HEK293 (cell line): Measurements from ENCODE around the gene TTC33.

Source experiments
- MEIS1 ChIP-seq: sonication (generic); formaldehyde crosslinking; IDR thresholded peaks from 2 replicates; pipeline ENCODE4 v1.8.1; 2022; ENCODE audit warnings: missing genetic modification reagents, mild to moderate bottlenecking, borderline replicate concordance
- TCF7L2 ChIP-seq: IDR thresholded peaks from 2 replicates; pipeline ENCODE4 v1.6.1; 2011; ENCODE audit warnings: low read depth, mild to moderate bottlenecking, inconsistent platforms, low read length, moderate library complexity, borderline replicate concordance
- ZFP3 ChIP-seq: fragments of 450-650 bp; formaldehyde crosslinking; IDR thresholded peaks from 2 replicates; pipeline ENCODE4 v1.5.1; 2016; ENCODE audit warnings: low read depth, missing biosample characterization, missing genetic modification characterization
- ZNF16 ChIP-seq: fragments of 450-650 bp; formaldehyde crosslinking; IDR thresholded peaks from 2 replicates; pipeline ENCODE4 v1.5.1; 2016; ENCODE audit warnings: low read depth, missing biosample characterization, missing genetic modification characterization
- ZNF621 ChIP-seq: fragments of 450-650 bp; formaldehyde crosslinking; IDR thresholded peaks from 2 replicates; pipeline ENCODE4 v1.5.1; 2017; ENCODE audit warnings: missing biosample characterization, missing genetic modification characterization
- ZNF76 ChIP-seq: fragments of 450-650 bp; formaldehyde crosslinking; IDR thresholded peaks from 2 replicates; pipeline ENCODE4; 2016; ENCODE audit warnings: low read depth, missing biosample characterization, missing genetic modification characterization, borderline replicate concordance
- ZNF768 ChIP-seq: fragments of 450-650 bp; formaldehyde crosslinking; IDR thresholded peaks from 2 replicates; pipeline ENCODE4 v1.5.1; 2018; ENCODE audit warnings: missing biosample characterization, mild to moderate bottlenecking, missing genetic modification characterization
- TF ChIP-seq, protein P1 (sequence below): fragments of 450-650 bp; formaldehyde crosslinking; IDR thresholded peaks from 2 replicates; pipeline ENCODE4 v1.5.1; 2016; ENCODE audit warnings: missing biosample characterization, missing genetic modification characterization
- TF ChIP-seq, protein P2 (sequence below): fragments of 450-650 bp; formaldehyde crosslinking; IDR thresholded peaks from 2 replicates; pipeline ENCODE4 v1.5.1; 2016; ENCODE audit warnings: missing biosample characterization, missing genetic modification characterization
- TF ChIP-seq, protein P3 (sequence below): fragments of 450-650 bp; formaldehyde crosslinking; IDR thresholded peaks from 2 replicates; pipeline ENCODE4 v1.5.1; 2016; ENCODE audit warnings: missing biosample characterization, missing genetic modification characterization

DNA sequence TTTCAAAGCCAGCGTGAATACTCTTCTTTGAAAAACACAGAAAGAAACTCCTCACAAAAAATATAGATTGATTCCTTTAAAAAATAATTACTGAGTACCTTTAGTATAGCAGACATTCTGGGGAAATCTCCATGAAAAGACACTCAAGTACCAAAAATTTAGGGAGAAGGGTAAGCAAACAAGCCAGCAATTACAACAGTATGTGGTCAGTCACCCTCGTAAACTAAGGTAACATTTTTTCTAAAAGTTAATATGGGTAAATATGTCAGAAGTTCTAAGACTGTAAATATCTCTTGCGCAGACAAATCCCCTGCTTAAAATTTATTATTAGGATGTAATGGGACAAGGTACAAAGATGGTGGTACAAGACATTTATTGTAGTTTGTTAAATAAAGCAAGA lies 178.0 kb downstream of the TTC33 start:
- TF ChIP-seq, protein P1, sequence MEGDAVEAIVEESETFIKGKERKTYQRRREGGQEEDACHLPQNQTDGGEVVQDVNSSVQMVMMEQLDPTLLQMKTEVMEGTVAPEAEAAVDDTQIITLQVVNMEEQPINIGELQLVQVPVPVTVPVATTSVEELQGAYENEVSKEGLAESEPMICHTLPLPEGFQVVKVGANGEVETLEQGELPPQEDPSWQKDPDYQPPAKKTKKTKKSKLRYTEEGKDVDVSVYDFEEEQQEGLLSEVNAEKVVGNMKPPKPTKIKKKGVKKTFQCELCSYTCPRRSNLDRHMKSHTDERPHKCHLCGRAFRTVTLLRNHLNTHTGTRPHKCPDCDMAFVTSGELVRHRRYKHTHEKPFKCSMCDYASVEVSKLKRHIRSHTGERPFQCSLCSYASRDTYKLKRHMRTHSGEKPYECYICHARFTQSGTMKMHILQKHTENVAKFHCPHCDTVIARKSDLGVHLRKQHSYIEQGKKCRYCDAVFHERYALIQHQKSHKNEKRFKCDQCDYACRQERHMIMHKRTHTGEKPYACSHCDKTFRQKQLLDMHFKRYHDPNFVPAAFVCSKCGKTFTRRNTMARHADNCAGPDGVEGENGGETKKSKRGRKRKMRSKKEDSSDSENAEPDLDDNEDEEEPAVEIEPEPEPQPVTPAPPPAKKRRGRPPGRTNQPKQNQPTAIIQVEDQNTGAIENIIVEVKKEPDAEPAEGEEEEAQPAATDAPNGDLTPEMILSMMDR (tag by site-specific recombination) = no peak
- TF ChIP-seq ZNF621 (tag by site-specific recombination) (no peak), ZNF76 (tag by site-specific recombination) (no peak), ZFP3 (no peak), MEIS1 (CRISPR knock-in tag) (no peak), ZNF16 (tag by site-specific recombination) (no peak), TCF7L2 (no peak), ZNF768 (no peak)
- TF ChIP-seq, protein P2, sequence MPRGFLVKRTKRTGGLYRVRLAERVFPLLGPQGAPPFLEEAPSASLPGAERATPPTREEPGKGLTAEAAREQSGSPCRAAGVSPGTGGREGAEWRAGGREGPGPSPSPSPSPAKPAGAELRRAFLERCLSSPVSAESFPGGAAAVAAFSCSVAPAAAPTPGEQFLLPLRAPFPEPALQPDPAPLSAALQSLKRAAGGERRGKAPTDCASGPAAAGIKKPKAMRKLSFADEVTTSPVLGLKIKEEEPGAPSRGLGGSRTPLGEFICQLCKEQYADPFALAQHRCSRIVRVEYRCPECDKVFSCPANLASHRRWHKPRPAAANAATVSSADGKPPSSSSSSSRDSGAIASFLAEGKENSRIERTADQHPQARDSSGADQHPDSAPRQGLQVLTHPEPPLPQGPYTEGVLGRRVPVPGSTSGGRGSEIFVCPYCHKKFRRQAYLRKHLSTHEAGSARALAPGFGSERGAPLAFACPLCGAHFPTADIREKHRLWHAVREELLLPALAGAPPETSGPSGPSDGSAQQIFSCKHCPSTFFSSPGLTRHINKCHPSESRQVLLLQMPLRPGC (tag by site-specific recombination) = no peak
- TF ChIP-seq, protein P3, sequence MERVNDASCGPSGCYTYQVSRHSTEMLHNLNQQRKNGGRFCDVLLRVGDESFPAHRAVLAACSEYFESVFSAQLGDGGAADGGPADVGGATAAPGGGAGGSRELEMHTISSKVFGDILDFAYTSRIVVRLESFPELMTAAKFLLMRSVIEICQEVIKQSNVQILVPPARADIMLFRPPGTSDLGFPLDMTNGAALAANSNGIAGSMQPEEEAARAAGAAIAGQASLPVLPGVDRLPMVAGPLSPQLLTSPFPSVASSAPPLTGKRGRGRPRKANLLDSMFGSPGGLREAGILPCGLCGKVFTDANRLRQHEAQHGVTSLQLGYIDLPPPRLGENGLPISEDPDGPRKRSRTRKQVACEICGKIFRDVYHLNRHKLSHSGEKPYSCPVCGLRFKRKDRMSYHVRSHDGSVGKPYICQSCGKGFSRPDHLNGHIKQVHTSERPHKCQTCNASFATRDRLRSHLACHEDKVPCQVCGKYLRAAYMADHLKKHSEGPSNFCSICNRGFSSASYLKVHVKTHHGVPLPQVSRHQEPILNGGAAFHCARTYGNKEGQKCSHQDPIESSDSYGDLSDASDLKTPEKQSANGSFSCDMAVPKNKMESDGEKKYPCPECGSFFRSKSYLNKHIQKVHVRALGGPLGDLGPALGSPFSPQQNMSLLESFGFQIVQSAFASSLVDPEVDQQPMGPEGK (tag by site-specific recombination) = no peak
